Motor neuron (in vitro differentiated cells): ENCODE data around the gene PURB. TPM values are rescaled to one million over a fixed set of nuclear protein-coding genes. Genes with fewer than 3 reads are reported as not detected.
A peak's percentile ranks its signal among the peaks of the same experiment; 100 is the strongest.

ENCODE experiments used
- ATAC-seq, 8 experiments: fragments of 200-7000 bp; cut with Tn5 transposase; replicated peaks in 6 of 8; 2 replicates each; pipeline ENCODE4 v1.8.0; 2021; ENCODE audit warnings: mild to moderate bottlenecking in 8 of 8, moderate library complexity in 8 of 8
- H3K27ac ChIP-seq, 2 donors: fragments of 250-450 bp; sonication (Bioruptor Pico); 2 replicates each; pipeline ENCODE4 v1.9.0; 2021; ENCODE audit warnings: antibody characterized with exemption in 2 of 2, mild to moderate bottlenecking in 2 of 2, moderate library complexity in 1 of 2
- H3K4me1 ChIP-seq, 2 donors: fragments of 250-450 bp; sonication (Bioruptor Pico); replicated peaks in 1 of 2; 2 replicates each; pipeline ENCODE4 v1.6.1; 2021; ENCODE audit warnings: antibody characterized with exemption in 2 of 2, mild to moderate bottlenecking in 2 of 2, moderate library complexity in 1 of 2
- H3K4me3 ChIP-seq, 5 donors: fragments of 250-450 bp; sonication (Bioruptor Pico); 2 replicates each; pipeline ENCODE4 v1.9.0; 2021; ENCODE audit warnings: antibody characterized with exemption in 5 of 5, mild to moderate bottlenecking in 5 of 5, moderate library complexity in 4 of 5
- WGBS, 10 experiments: fragments of 450-650 bp; shearing (Covaris generic); methylation state at CpG; one replicate each; pipeline ENCODE4 v1.0.0; 2022; 5-methylcytosine and 5-hydroxymethylcytosine counted together
- in situ Hi-C, 9 experiments: fragments of 400-800 bp; cut with MboI; loops; one replicate each; pipeline ENCODE4 v1.15.0; 2021; ENCODE audit warnings: low sequenced_read_pairs in 9 of 9, low pct_unique_long_range_greater_than_20kb in 2 of 9; ENCODE audit not compliant: unreplicated experiment in 9 of 9
- total RNA-seq, 8 experiments: library from RNA; unstranded; fragments of 300-600 nt; gene quantifications; 2 replicates each; pipeline versions ENCODE4 v1.2.3 to v1.2.4, GENCODE V29; 2022

The PURB gene
- total RNA-seq, 8 experiments from 2014 or later = 9.0 to 41.3 (median 13.7) TPM

DNA sequence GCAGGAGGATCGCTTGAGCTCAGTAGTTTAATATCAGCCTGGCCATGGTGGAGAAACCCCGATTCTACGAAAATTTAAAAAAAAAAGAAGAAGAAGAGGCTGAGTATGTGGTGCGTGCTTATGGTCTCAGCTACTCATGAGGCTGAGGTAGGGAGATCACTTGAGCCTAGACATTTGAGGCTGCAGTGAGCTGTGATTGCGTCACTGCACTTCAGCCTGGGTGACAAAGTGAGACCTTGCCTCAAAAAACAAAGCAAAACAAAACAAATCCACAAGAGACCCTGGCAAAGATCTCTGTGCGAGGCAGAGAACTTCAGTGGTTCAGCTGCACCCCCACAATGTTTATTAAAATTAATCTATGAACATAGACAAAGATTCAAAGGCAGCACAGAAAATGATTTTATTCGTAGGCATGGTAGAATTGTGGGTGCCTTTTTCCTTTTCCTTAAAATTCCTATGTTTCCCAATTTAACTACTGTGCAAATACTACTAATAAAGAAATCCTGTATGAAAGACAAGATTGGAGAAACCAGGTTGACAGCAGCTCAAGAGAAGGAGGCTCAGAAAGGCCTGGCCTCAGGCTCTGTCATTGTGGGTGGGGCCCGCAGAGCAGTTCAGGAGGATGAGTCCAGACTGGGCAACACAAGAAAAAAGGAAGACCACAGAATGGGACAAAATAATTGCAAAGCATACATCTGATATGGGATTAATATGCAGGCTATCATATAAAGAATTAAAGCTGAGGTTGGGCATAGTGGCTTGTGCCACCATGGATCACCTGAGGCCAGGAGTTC lies 24.5 kb upstream of the PURB start:
- peak in 2 of 8 experiments; percentile 38 to 68 for ATAC-seq
- Histone ChIP-seq H3K4me3 (no peak overlapping the region), H3K27ac (no peak overlapping the region), H3K4me1 (no peaks in the 10 kb centered on the region)
- in situ Hi-C loops = loop anchor here in 1 of 9 experiments (10.0 kb wide), 1 partner anchor 55 kb away; no protein-coding TSS in a partner anchor
- 59 to 94% (median 78%) methylated on average over 2 to 8 of the region's 8 CpGs for WGBS, 10 experiments

DNA sequence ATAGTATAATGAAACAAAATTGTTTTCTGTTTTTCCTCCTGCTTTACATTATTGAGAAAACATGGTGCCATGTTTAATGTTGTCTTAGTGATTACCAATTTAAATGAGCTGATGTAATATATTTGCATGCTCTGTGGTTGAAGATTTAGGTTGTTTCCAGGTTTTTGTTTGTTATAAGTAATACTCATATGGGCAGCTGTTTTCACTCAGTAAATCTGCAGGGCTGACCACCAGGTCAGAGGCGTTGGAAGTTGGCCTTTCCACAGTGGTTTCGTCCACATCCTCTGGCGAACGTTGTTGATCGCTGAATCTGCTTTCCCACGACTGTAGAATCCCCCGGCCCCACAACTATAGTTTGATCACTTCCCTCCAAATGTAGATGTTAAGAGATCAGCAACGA lies 21.6 kb upstream of the PURB start:
- H3K27ac ChIP-seq = no peak overlapping the region
- no peak overlapping the region for H3K4me3 ChIP-seq
- no peaks in the 10 kb centered on the region for H3K4me1 ChIP-seq
- 0 to 89% (median 81%) methylated on average over 1 to 8 of the region's 8 CpGs for WGBS, 10 experiments
- ATAC-seq = peak in 1 of 8 experiments; percentile 57
- in situ Hi-C loops = no loop called here

DNA sequence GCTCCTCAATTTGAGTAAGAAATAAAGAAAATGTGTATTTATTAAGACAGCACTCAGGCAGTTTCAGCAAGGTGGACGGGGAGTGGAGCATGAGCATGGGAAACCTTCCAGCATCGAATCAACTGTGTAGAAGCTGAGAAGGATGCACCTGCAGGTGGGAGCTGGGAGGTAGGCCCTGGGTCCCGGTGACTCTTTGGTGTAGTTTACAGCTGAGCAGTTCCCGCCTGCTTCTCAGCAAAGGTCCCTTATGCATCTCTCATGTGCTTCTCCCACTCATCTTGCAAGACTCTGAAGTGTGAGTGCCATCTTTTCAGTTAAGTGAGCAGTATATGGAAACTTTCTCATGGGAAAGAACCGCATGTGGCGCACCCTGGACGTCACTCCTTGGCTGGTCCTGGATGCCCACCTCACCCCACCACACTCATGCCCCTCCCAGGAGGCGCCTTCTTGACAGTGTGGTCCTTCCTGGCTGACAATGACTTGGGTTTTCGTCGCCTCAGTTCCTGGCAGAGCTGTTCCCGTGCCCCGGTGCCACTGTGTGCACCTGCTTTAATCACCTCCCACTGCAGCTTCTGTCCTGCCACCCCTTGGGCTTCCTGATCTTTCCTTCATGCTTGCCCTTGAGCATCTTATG lies 19.8 kb upstream of the PURB start:
- H3K4me1 ChIP-seq = no peaks in the 10 kb centered on the region
- in situ Hi-C loops = no loop called here
- ATAC-seq = no peak
- H3K27ac ChIP-seq = no peak overlapping the region
- WGBS, 10 experiments = 58 to 100% (median 89%) methylated on average over 1 to 9 of the region's 12 CpGs; no CpG with 5 or more reads in 2 of the 10 experiments
- H3K4me3 ChIP-seq = no peak overlapping the region

DNA sequence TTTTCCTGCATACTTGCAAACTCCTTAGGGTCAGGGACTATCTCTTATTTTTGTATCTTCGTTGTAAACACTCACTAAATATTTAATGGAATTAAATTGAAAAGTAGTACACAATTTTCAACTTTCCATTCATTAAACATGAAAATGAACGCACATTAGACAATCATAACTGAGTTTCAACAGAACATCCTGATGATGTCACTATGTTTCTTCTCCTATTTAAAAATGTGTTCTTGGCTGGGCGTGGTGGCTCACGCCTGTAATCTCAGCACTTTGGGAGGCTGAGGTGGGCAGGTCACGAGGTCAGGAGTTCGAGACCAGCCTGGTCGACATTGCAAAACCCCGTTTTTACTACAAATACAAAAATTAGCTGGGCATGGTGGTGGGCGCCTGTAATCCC lies 14.1 kb upstream of the PURB start:
- WGBS, 10 experiments = 56 to 100% (median 83%) methylated on average over 1 to 8 of the region's 9 CpGs
- no peak overlapping the region for H3K27ac ChIP-seq
- in situ Hi-C loops = no loop called here
- H3K4me1 ChIP-seq = no peaks in the 10 kb centered on the region
- ATAC-seq = no peak
- no peak overlapping the region for H3K4me3 ChIP-seq

DNA sequence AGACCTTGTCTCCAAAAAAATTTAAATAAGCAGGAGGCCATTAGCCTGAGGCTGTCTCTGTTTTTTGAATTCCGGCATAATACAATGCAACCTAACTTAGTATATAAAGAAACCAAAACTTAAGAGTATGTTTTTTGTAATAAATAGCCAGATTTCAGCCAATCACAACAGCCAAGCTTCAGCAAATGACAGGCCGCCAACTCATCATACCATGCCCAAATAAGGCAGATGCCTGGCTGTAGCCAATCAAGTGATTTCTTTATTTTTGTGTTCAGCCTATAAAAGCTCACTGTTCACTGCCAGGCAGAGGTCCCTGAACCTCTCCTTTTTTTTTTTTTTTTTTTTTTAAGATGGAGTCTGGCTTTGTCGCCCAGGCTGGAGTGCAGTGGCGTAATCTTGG lies 12.7 kb upstream of the PURB start:
- in situ Hi-C loops = no loop called here
- no peak overlapping the region for H3K27ac ChIP-seq
- peaks cover 0 to 3% of the 10 kb centered on the region in 2 donors for H3K4me1 ChIP-seq
- WGBS, 10 experiments = 50 to 100% (median 100%) methylated on average over 1 to 3 of the region's 4 CpGs; no CpG with 5 or more reads in 4 of the 10 experiments
- ATAC-seq = no peak
- no peak overlapping the region for H3K4me3 ChIP-seq

DNA sequence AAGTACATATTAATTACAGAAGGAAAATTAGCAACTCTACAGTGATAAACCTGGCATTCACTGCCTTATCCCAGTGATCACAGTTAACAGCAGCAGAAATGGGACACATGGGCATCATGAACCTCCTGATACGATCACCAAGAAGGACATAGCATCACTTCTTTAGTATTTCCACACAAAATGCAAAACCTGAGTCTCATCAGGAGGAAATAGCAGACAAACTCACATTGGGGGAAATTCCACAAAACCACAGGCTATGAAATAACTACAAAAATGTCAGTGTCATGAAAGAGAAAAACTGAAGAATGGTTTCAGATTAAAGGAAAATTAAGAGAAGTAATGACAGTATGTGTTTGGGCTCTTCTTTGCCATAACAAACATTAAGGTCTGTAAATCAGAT lies 12.0 kb upstream of the PURB start:
- Histone ChIP-seq H3K4me1 (peaks cover 0 to 3% of the 10 kb centered on the region in 2 donors), H3K27ac (no peak overlapping the region), H3K4me3 (no peak overlapping the region)
- in situ Hi-C loops = no loop called here
- ATAC-seq = no peak
- 17 to 100% (median 66%) methylated on average over 1 of the region's 1 CpG; no CpG with 5 or more reads in 2 of the 10 experiments for WGBS, 10 experiments

DNA sequence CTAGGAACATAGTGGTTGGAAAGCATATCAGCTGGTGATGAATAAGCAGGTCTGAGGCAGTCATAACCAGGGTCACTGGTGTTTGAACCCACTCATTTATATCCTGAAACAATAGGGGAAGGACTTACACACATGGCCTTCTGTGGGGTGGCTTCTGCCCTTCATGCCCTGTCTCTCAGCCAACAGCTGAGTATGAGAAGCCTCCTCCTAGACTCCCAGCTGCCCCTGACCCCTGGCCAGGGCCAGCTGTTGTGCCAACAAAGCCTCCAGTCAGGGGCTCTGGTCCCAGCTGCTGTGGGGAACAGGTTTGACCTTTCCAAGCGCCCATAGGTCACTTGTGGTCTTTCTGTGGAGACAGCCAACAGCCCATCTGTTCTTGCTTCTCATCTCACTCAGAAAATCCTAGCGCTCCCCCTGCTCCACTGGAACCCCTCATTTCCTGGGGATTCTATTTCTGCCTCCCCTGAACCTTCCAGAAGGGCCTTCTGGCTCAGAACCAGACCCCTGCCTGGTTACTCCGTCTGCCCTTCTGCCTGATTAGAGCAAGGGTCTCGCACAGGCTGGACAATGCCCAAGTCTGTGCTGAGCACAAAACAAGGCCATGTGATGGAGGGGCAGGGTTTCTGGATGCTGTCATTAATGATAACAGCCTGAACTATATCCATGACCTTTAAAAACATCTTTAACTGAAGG lies 9.7 kb upstream of the PURB start:
- Histone ChIP-seq H3K4me1 (peaks cover 0 to 3% of the 10 kb centered on the region in 2 donors), H3K4me3 (no peak overlapping the region), H3K27ac (no peak overlapping the region)
- no peak for ATAC-seq
- in situ Hi-C loops = no loop called here
- 42 to 100% (median 61%) methylated on average over 1 to 4 of the region's 4 CpGs; no CpG with 5 or more reads in 2 of the 10 experiments for WGBS, 10 experiments

DNA sequence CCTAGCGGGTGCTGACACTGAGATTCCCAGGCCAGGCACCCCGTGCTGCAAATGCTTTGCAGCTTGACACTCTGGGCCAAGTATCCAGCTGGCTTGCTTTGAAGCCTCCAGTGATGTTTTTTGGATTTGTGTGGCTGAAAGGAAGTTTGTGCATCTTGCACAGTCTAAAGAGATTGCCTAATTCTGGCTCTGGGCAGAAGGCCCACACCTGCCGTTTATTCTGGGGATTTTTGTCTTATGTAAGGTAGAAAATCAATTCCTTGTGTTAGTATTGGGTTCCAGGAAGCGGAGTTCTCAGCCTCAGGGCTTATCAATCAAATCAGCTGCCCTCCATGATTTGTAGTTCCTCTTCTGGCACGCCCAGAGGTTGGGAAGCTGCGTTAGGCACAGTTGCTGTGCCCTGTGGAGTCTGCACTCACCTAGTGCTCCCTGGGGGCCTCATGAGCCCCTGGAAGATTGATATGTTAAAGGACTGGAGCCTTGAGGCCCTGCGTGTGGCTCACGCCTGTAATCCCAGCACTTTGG lies 8.4 kb upstream of the PURB start:
- in situ Hi-C loops = no loop called here
- peak in 2 of 8 experiments; percentile 47 to 52 for ATAC-seq
- no peak overlapping the region for H3K4me3 ChIP-seq
- peaks cover 0 to 3% of the 10 kb centered on the region in 2 donors for H3K4me1 ChIP-seq
- 33 to 75% (median 44%) methylated on average over 1 to 3 of the region's 8 CpGs; no CpG with 5 or more reads in 5 of the 10 experiments for WGBS, 10 experiments
- no peak overlapping the region for H3K27ac ChIP-seq

DNA sequence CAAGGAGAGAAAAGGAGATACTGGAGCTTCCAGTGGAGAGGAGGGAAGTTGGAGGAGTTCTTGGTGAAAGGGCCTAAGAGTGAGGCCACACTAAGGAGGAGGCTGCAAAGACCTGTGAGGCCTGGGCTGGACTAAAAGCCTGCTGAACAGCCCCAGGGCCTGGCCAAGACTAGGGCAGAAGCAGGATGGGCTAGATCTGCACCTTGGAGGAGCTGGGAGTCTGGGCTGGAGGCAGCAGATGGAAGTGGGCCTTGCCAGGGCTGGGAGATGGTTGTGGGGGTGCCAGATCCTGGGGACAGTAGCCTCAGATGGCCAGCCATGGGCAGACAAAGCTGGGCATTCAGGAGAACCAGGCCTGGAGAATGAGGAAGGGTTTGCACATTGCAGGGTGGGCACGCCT lies 6.5 kb upstream of the PURB start:
- H3K4me3 ChIP-seq = no peak overlapping the region
- in situ Hi-C loops = no loop called here
- H3K27ac ChIP-seq = no peak overlapping the region
- ATAC-seq = peak in 1 of 8 experiments; percentile 15
- H3K4me1 ChIP-seq = peaks cover 0 to 3% of the 10 kb centered on the region in 2 donors
- WGBS, 10 experiments = 33 to 89% (median 58%) methylated on average over 1 of the region's 1 CpG; no CpG with 5 or more reads in 4 of the 10 experiments

DNA sequence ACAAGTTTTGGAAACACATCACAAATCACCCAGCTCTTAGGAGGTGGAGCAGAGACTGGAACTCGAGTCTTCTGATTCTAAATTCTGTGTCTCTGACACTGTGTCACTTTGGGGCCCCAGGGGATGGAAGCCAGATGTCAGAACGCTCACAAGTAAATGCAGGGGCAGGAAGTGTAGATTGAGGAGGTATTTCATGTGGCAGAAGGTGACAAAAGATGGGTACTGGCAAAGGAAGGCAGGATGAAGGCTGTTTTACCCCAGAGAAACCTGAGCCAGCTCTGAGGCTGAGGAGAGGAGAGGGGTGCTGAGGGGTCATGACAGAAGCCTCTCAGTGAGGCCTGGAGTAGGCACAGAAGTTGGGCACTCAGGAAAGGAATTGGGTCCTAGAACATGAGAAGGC lies 6.0 kb upstream of the PURB start:
- Histone ChIP-seq H3K4me3 (no peak overlapping the region), H3K4me1 (peaks cover under 1 to 5% of the 10 kb centered on the region in 2 donors), H3K27ac (no peak overlapping the region)
- 0 to 40% (median 21%) methylated on average over 1 of the region's 2 CpGs; no CpG with 5 or more reads in 4 of the 10 experiments for WGBS, 10 experiments
- in situ Hi-C loops = no loop called here
- peak in 1 of 8 experiments; percentile 19 for ATAC-seq

DNA sequence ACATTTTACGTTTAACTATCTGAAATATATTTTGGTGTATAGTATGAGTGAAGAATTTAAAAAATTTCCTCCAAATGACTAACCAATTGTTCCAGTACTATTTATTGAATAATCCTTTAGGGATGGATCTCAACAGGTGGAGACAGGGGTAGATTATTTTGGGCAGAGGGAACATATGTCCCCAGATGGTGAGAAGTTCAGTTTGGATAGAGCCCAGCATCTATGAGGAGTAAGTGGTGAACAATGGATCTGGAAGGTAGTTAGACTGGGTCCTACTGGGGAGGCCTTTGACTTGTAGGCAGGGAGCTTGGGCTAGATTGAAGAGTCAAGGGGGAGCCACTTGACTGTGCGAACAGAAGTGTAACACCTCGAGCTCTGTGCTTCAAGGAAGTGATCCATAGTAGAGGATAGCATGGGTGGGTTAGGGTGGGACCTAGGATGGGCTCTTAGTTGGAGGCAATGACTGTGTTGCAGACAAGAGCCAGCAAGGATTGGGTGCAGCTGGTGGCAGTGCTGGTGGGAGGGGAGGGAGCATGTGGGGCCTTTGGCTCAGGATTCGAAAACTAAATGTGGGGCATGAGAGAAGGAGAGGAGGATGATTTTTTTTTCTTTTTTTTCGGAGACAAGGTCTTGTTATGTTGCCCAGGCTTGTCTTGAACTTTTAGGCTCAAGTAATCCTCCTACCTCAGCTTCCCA lies 3.9 kb upstream of the PURB start:
- Histone ChIP-seq H3K4me3 (no peak overlapping the region), H3K27ac (no peak overlapping the region), H3K4me1 (peaks cover 2 to 9% of the 10 kb centered on the region in 2 donors)
- no peak for ATAC-seq
- 33 to 100% (median 78%) methylated on average over 1 to 4 of the region's 5 CpGs; no CpG with 5 or more reads in 2 of the 10 experiments for WGBS, 10 experiments
- in situ Hi-C loops = no loop called here

DNA sequence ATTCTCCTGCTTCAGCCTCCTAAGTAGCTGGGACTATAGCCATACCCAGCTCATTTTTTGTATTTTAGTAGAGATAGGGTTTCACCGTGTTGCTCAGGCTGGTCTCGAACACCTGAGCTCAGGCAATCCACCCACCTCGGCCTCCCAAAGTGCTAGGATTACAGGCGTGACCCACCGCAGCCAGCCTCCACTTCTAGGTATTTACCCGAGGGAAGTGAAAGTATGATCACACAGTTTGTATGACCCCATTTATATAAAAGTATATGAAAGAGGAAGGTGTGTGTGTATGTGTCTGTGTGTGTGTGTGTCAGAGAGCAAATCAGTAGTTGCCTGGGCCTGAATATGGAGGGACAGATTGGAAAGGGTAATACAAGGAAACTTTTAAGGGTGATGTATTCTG lies 2.0 kb upstream of the PURB start:
- Histone ChIP-seq H3K27ac (no peak overlapping the region), H3K4me3 (no peak overlapping the region), H3K4me1 (peaks cover 13 to 21% of the 10 kb centered on the region in 2 donors)
- no peak for ATAC-seq
- WGBS, 10 experiments = 50 to 100% (median 84%) methylated on average over 1 to 5 of the region's 6 CpGs; no CpG with 5 or more reads in 2 of the 10 experiments
- in situ Hi-C loops = no loop called here
